SK-N-SH (cell line): ENCODE results near the gene TIE1.

Source experiments
- CTCF ChIP-seq: fragments of 200-600 bp; sonication (generic); IDR thresholded peaks from 2 replicates; pipeline ENCODE4 v1.6.1; 2017; ENCODE audit warnings: antibody characterized with exemption, mild to moderate bottlenecking, moderate library complexity
- GATA2 ChIP-seq: sonication (generic); formaldehyde crosslinking; IDR thresholded peaks from 2 replicates; pipeline ENCODE4 v1.5.0; 2020; ENCODE audit warnings: mild to moderate bottlenecking, missing genetic modification reagents

DNA sequence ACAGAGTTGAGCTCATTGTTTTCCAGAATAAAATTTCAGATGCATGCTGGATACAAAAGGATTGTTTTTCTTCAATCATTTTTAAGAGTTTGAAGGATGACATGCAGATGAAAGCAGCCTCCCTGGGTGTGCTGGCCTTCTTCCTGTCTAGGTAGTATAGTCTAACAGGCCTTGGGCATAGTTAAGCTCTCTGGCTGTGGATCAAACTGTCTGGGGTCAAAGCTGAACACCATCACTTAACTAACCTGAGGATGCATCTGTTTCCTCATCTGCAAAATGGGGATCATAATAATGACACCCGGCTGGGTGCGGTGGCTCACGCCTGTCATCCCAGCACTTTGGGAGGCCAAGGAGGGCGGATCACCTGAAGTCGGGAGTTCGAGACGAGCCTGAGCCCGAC is 6.0 kb upstream of the TIE1 start:
- TF ChIP-seq GATA2 (CRISPR knock-in tag) (no peak), CTCF (no peak)
